Ovary (tissue), 9 donors: ENCODE results near the gene NKIRAS2. TPM values are rescaled to one million over a fixed set of nuclear protein-coding genes. Genes with fewer than 3 reads are reported as not detected.

ENCODE experiments used
- DNase-seq, 5 donors: peaks; one replicate each; pipeline ENCODE4 v3.0.0-alpha.2; 2019 to 2020
- H3K27ac ChIP-seq, 2 donors: fragments of 200-600 bp; one replicate each; pipeline versions ENCODE4 v1.5.1 to v1.8.0; 2019 to 2022
- H3K27me3 ChIP-seq: fragments of 200-600 bp; one replicate; pipeline ENCODE4 v1.8.0; 2022
- H3K36me3 ChIP-seq: fragments of 200-600 bp; sonication (generic); one replicate; pipeline ENCODE4 v1.5.1; 2019
- H3K4me1 ChIP-seq: one replicate; pipeline ENCODE4 v1.8.1; 2013; ENCODE audit warnings: mild to moderate bottlenecking, moderate library complexity; ENCODE audit not compliant: insufficient read depth
- H3K4me3 ChIP-seq: fragments of 200-600 bp; sonication (generic); one replicate; pipeline ENCODE4 v1.5.1; 2017
- H3K9me3 ChIP-seq, 2 donors: fragments of 200-600 bp in 1 of 2; sonication (generic) in 1 of 2; one replicate each; pipeline versions ENCODE4 v1.5.1 to v1.8.1; 2013 to 2019; ENCODE audit warnings: mild to moderate bottlenecking in 1 of 2, moderate library complexity in 1 of 2
- EP300 ChIP-seq: sonication (generic); formaldehyde crosslinking; IDR thresholded peaks from one replicate; pipeline ENCODE4 v1.6.1; 2017; ENCODE audit warnings: antibody characterized with exemption
- POLR2A ChIP-seq: fragments of 450-650 bp; IDR thresholded peaks from one replicate; pipeline ENCODE4 v1.6.1; 2017; ENCODE audit warnings: antibody characterized with exemption, mild to moderate bottlenecking, moderate library complexity
- WGBS, 3 donors: extraction: QIAGEN DNeasy Blood & Tissue Kit in 1 of 3; methylation state at CpG; one replicate each; pipeline versions ENCODE4 v1.1.5 to v1.1.7; 2013 to 2017; 5-methylcytosine and 5-hydroxymethylcytosine counted together
- intact Hi-C, 4 donors: fragments of 100-400 bp; cut with DNase I; formaldehyde crosslinking; loops; one replicate each; pipeline versions ENCODE4 v1.11.0 to v1.15.1; 2022 to 2023
- polyA plus RNA-seq, 2 donors: library from polyadenylated mRNA; stranded (reverse); fragments of 200-250 nt in 1 of 2; fragments of 350-450 nt in 1 of 2; fragmentation: Illumina TruSeq in 1 of 2; extraction: RNeasy Lipid Tissue Mini Kit (QIAGEN cat#74804) in 1 of 2; gene quantifications; one replicate each; pipeline ENCODE4 v1.2.3, GENCODE V29; 2013 to 2014
- total RNA-seq, 7 donors: library from RNA; depleted of rRNA in 2 of 7; stranded (reverse); fragments of >200 nt in 2 of 7; fragmentation: NEBNext Ultra II Directional in 3 of 7; extraction: Animal tissue kit (Norgen Biotek cat#: 25700) in 3 of 7; gene quantifications; one replicate each; pipeline versions ENCODE4 v1.1.0 to v1.2.4, GENCODE V29; 2016 to 2023
- TF ChIP-seq, protein P1 (sequence below), 3 donors: fragments of 450-650 bp in 2 of 3; fragments of 200-600 bp in 1 of 3; IDR thresholded peaks; one replicate each; pipeline versions ENCODE4 v1.5.1 to v1.8.0; 2016 to 2022; ENCODE audit warnings: antibody characterized with exemption in 3 of 3, mild to moderate bottlenecking in 1 of 3
- donor health status: DM: no; HTN: no; CAD: no; lungs with moderate emphysema.
- donor health status: DM: no; HTN: no; CAD: no.
- donor health status: Bipolar disorder and iron deficiency.
- donor health status: DM: yes; HTN: yes; CAD: no.
- donor health status: DM: no; HTN: no; CAD: no.
- donor health status: DM: yes; HTN: yes; CAD: no.

Gene NKIRAS2
- total and polyA plus RNA-seq, 9 donors = 11.8 to 27.6 (median 23.9) TPM

- no peaks in the 10 kb centered on the region for H3K36me3 ChIP-seq
- TF ChIP-seq POLR2A (no peak), EP300 (no peak)
- TF ChIP-seq, protein P1, sequence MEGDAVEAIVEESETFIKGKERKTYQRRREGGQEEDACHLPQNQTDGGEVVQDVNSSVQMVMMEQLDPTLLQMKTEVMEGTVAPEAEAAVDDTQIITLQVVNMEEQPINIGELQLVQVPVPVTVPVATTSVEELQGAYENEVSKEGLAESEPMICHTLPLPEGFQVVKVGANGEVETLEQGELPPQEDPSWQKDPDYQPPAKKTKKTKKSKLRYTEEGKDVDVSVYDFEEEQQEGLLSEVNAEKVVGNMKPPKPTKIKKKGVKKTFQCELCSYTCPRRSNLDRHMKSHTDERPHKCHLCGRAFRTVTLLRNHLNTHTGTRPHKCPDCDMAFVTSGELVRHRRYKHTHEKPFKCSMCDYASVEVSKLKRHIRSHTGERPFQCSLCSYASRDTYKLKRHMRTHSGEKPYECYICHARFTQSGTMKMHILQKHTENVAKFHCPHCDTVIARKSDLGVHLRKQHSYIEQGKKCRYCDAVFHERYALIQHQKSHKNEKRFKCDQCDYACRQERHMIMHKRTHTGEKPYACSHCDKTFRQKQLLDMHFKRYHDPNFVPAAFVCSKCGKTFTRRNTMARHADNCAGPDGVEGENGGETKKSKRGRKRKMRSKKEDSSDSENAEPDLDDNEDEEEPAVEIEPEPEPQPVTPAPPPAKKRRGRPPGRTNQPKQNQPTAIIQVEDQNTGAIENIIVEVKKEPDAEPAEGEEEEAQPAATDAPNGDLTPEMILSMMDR (IDR thresholded peaks at IDR 0.05) = no peak
- no peaks in the 10 kb centered on the region for H3K9me3 ChIP-seq
- H3K4me3 ChIP-seq = no peak overlapping the region
- intact Hi-C loops = loop anchor here in 2 of 4 donors (5.0 kb wide), 1 partner anchor 90 kb away; no protein-coding TSS in a partner anchor
- peak in 1 of 5 donors; percentile 31 for DNase-seq
- WGBS, 3 donors = 21 to 34% (median 23%) methylated on average over 17 of the region's 17 CpGs
- peaks cover 2% of the 10 kb centered on the region for H3K4me1 ChIP-seq
- no peaks in the 10 kb centered on the region for H3K27me3 ChIP-seq
- no peak overlapping the region for H3K27ac ChIP-seq
These were observed 7.1 kb downstream of the NKIRAS2 start for GRCh38 chr17:42026857-42027589.

DNA sequence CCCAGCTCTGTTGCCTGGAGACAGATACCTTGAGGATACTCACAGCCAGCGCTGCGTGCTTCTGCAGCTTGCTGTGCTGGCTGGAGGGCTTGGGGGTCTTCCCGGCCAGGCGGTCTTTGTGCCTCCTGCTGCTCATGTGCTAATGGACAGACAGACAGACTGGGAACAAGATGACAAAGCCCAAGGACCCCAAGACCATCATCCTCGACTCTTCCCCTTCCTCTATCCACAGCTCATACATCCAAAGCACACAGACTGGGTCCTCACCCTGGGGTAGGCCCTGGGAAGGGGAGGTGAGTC is 7.7 kb downstream of the NKIRAS2 start:
- Histone ChIP-seq H3K4me3 (no peak overlapping the region), H3K4me1 (peaks cover 2% of the 10 kb centered on the region), H3K27me3 (no peaks in the 10 kb centered on the region), H3K9me3 (no peaks in the 10 kb centered on the region), H3K27ac (no peak overlapping the region), H3K36me3 (no peaks in the 10 kb centered on the region)
- no peak for TF ChIP-seq EP300
- TF ChIP-seq POLR2A = no peak
- TF ChIP-seq, protein P1 (IDR thresholded peaks at IDR 0.05) = no peak
- intact Hi-C loops = loop anchor here in 2 of 4 donors (5.0 kb wide), 1 partner anchor 90 kb away; no protein-coding TSS in a partner anchor
- DNase-seq = no peak
- WGBS, 3 donors = 55 to 71% (median 56%) methylated on average over 5 of the region's 5 CpGs

GRCh38 chr17:42027961-42028790 is 8.3 kb downstream of the NKIRAS2 start:
- no peak for DNase-seq
- intact Hi-C loops = loop anchor here in 2 of 4 donors (5.0 kb wide), 1 partner anchor 89 kb away; no protein-coding TSS in a partner anchor
- Histone ChIP-seq H3K9me3 (no peaks in the 10 kb centered on the region), H3K4me1 (peaks cover 2% of the 10 kb centered on the region), H3K27ac (no peak overlapping the region), H3K4me3 (no peak overlapping the region), H3K27me3 (no peaks in the 10 kb centered on the region), H3K36me3 (no peaks in the 10 kb centered on the region)
- WGBS, 3 donors = 42 to 54% (median 49%) methylated on average over 17 to 19 of the region's 19 CpGs
- TF ChIP-seq, protein P1 (IDR thresholded peaks at IDR 0.05) = no peak
- TF ChIP-seq POLR2A = no peak
- no peak for TF ChIP-seq EP300

DNA sequence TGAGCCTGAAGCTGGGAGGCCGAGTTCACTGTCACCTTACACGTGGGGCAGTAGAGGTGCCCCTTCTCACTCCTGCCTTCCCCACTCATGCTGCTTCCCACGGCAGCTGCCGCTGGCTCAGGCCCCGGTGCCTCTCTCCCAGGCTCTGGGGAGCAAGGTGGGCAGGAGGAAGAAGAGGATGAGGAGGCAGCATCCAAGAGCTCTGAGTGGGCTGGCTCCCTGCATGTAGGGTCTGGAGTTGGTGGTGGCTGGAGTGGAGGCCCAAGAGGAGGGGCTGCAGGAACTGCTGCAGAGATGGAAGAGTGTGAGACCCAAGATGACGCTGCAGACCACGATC is 8.9 kb downstream of the NKIRAS2 start:
- TF ChIP-seq, protein P1 (IDR thresholded peaks at IDR 0.05) = no peak
- TF ChIP-seq EP300 (no peak), POLR2A (no peak)
- Histone ChIP-seq H3K27me3 (no peaks in the 10 kb centered on the region), H3K4me3 (no peak overlapping the region), H3K9me3 (no peaks in the 10 kb centered on the region), H3K36me3 (no peaks in the 10 kb centered on the region), H3K4me1 (peaks cover 2% of the 10 kb centered on the region), H3K27ac (no peak overlapping the region)
- intact Hi-C loops = loop anchor here in 2 of 4 donors (5.0 kb wide), 1 partner anchor 89 kb away; no protein-coding TSS in a partner anchor
- 70 to 78% (median 74%) methylated on average over 7 of the region's 7 CpGs for WGBS, 3 donors
- no peak for DNase-seq
